HepG2 (cell line): ENCODE measurements around the gene AKR1C2. TPM values are rescaled to one million over a fixed set of nuclear protein-coding genes. Genes with fewer than 3 reads are reported as not detected.
A peak's percentile ranks its signal among the peaks of the same experiment; 100 is the strongest.

Source experiments
- CEBPB ChIP-seq: IDR thresholded peaks from 2 replicates; pipeline ENCODE4 v1.6.1; 2011; ENCODE audit warnings: low read depth, low read length, improper control_type of control experiment, borderline replicate concordance
- FOXO1 ChIP-seq: sonication (generic); formaldehyde crosslinking; IDR thresholded peaks from 2 replicates; pipeline ENCODE4 v1.4.0; 2020; ENCODE audit warnings: missing genetic modification reagents
- GPN1 ChIP-seq: sonication (generic); formaldehyde crosslinking; IDR thresholded peaks from 2 replicates; pipeline ENCODE4 v1.5.1; 2020; ENCODE audit warnings: missing genetic modification reagents, borderline replicate concordance
- GRHL1 ChIP-seq: sonication (generic); formaldehyde crosslinking; conservative IDR thresholded peaks from 2 replicates; pipeline ENCODE4 v1.8.0; 2022; ENCODE audit warnings: missing genetic modification reagents
- HDAC6 ChIP-seq: fragments of 200-600 bp; sonication (generic); IDR thresholded peaks from 2 replicates; pipeline ENCODE4 v1.7.0; 2017; ENCODE audit warnings: mild to moderate bottlenecking, antibody characterized with exemption, low read length, low read depth
- HNF4A ChIP-seq: sonication (generic); formaldehyde crosslinking; IDR thresholded peaks from 2 replicates; pipeline ENCODE4 v1.4.0; 2020; ENCODE audit warnings: missing genetic modification reagents
- ISX ChIP-seq: sonication (generic); formaldehyde crosslinking; conservative IDR thresholded peaks from 2 replicates; pipeline ENCODE4 v1.5.0; 2020; ENCODE audit warnings: missing genetic modification reagents
- KLF11 ChIP-seq: IDR thresholded peaks from 2 replicates; pipeline ENCODE4 v1.6.1; 2016; ENCODE audit warnings: missing compliant biosample characterization
- MEIS1 ChIP-seq: sonication (generic); formaldehyde crosslinking; IDR thresholded peaks from 2 replicates; pipeline ENCODE4 v1.9.0; 2021; ENCODE audit warnings: mild to moderate bottlenecking, missing genetic modification reagents, moderate library complexity, borderline replicate concordance
- NFIB ChIP-seq: sonication (generic); formaldehyde crosslinking; IDR thresholded peaks from 2 replicates; pipeline ENCODE4 v1.9.0; 2021; ENCODE audit warnings: missing genetic modification reagents, mild to moderate bottlenecking, borderline replicate concordance
- TBL1XR1 ChIP-seq: fragments of 150-350 bp; IDR thresholded peaks from 2 replicates; pipeline ENCODE4 v1.6.1; 2014; ENCODE audit warnings: borderline replicate concordance, low read length; ENCODE audit not compliant: partially characterized antibody
- XRCC5 ChIP-seq: fragments of 200-400 bp; formaldehyde crosslinking; optimal IDR thresholded peaks from 2 replicates; pipeline ENCODE3; 2017; ENCODE audit warnings: mild to moderate bottlenecking, low read length
- ZNF362 ChIP-seq: sonication (generic); formaldehyde crosslinking; IDR thresholded peaks from 2 replicates; pipeline ENCODE4 v1.4.0; 2020; ENCODE audit warnings: missing genetic modification reagents, mild to moderate bottlenecking, borderline replicate concordance
- ZNF513 ChIP-seq: sonication (generic); formaldehyde crosslinking; conservative IDR thresholded peaks from 2 replicates; pipeline ENCODE4 v1.5.0; 2020; ENCODE audit warnings: missing genetic modification reagents
- ZNF570 ChIP-seq: sonication (generic); formaldehyde crosslinking; IDR thresholded peaks from 2 replicates; pipeline ENCODE4 v1.4.0; 2020; ENCODE audit warnings: mild to moderate bottlenecking, missing genetic modification reagents, borderline replicate concordance
- ZNF609 ChIP-seq: sonication (generic); formaldehyde crosslinking; IDR thresholded peaks from 2 replicates; pipeline ENCODE4 v1.4.0; 2020; ENCODE audit warnings: mild to moderate bottlenecking, missing genetic modification reagents, borderline replicate concordance
- polyA plus RNA-seq, 8 experiments: library from polyadenylated mRNA; depleted of rRNA in 3 of 8; stranded (reverse) in 7 of 8; unstranded in 1 of 8; fragments of >200 nt; fragmentation: Illumina TruSeq in 4 of 8; extraction: Trizol in 4 of 8; gene quantifications; 2 replicates each; pipeline versions ENCODE4 v1.2.1 to v1.2.3, GENCODE V29; 2011 to 2016; ENCODE audit warnings: low read depth in 4 of 8, missing spikeins in 1 of 8, mixed read lengths in 1 of 8; ENCODE audit not compliant: insufficient read depth in 1 of 8
- total RNA-seq, 5 experiments: library from RNA; depleted of rRNA; stranded (reverse); fragments of >200 nt; fragmentation: Illumina TruSeq; extraction: Trizol; gene quantifications; 2 replicates each; pipeline ENCODE4 v1.2.3, GENCODE V29; 2016; ENCODE audit warnings: low read depth in 1 of 5

Gene AKR1C2
- total and polyA plus RNA-seq, 2 of the 13 experiments (the other 11 are each of a cell fraction or from before 2014, with no cell fraction given): 140 to 900 TPM

GRCh38 chr10:4947039-4947634 is 56.5 kb downstream of the AKR1C2 start (continued):
- TF ChIP-seq KLF11: no peak
- peak; percentile 39; the same call in 1 of the 2 replicates for TF ChIP-seq ZNF609 (CRISPR knock-in tag)
- peak; percentile 42; the same call in 1 of the 2 replicates for TF ChIP-seq HNF4A (CRISPR knock-in tag)
- TF ChIP-seq ISX (CRISPR knock-in tag): 0 out of 2 replicates have a peak, but pooled peaks have one; percentile 30
- no peak for TF ChIP-seq ZNF570
- no peak for TF ChIP-seq GRHL1 (CRISPR knock-in tag)
- TF ChIP-seq ZNF362 (CRISPR knock-in tag): no peak; the same call in 1 of the 2 replicates
- no peak for TF ChIP-seq HDAC6
- TF ChIP-seq GPN1 (CRISPR knock-in tag): no peak
- TF ChIP-seq CEBPB: peak; percentile 87
- no peak for TF ChIP-seq MEIS1 (CRISPR knock-in tag)
- TF ChIP-seq TBL1XR1: no peak
- no peak for TF ChIP-seq NFIB
- TF ChIP-seq ZNF513 (CRISPR knock-in tag): no peak
- no peak for TF ChIP-seq XRCC5
- TF ChIP-seq FOXO1: peak; percentile 77; the same call in 1 of the 2 replicates
